ENCODE data around the gene USP30.

DNA sequence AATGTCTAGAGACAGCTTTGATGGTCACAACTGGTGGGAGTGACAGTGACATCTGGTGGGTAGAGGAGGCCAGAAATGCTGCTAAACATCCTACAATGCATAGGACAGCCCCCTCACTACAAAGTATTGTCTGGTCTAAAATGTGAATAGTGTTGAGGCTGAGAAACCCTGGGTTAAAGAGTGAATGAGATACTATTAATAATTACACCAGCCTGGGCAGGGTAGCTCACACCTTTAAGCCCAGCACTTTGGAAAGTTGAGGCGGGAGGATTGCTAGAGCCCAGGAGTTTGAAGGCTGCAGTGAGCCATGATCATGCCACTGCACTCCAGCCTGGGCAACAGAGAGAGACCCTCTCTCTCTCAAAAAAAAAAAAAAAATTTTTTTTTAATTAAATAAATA is 42.6 kb upstream of the USP30 start:
- TF ChIP-seq ZNF274 (IDR thresholded peaks at IDR 0.05; ENCODE audit: borderline replicate concordance, low read depth, low read length) (no peak), CEBPB (tag; IDR thresholded peaks at IDR 0.05) (no peak), EZH2 (IDR thresholded peaks at IDR 0.05; ENCODE audit: borderline replicate concordance, low read depth, low read length) (no peak)

Measured in K562 (cell line).